Stimulated activated CD4-positive, alpha-beta T cell treated with anti-CD3 and anti-CD28 coated beads, Interleukin-4, amount 100 ng/mL, for 48 hours (primary cell): ENCODE data around the gene PTPN12.
"Not testable (repeated sequence)": the region's sequence is repeated elsewhere in the genome, so short reads cannot be mapped to it uniquely, and the experiment has no call there.

Experiments
- DNase-seq, 2 donors: peaks; one replicate each; pipeline ENCODE4 v3.0.0-alpha.2; 2020; ENCODE audit warnings: low read depth in 2 of 2

The PTPN12 gene

GRCh38 chr7:77537136-77537777, at the start of gene PTPN12:
PTPN12 (plus strand) TSS chr7:77537295; CDS start chr7:77537547, 252 bp downstream.
- peak in 1 of 2 donors; percentile 47 for DNase-seq

GRCh38 chr7:77488986-77489385, 48.1 kb upstream of the PTPN12 start:
- DNase-seq, result no peak

GRCh38 chr7:77497079-77497478, 40.0 kb upstream of the PTPN12 start:
- DNase-seq, result no peak

GRCh38 chr7:77498659-77499379, 38.3 kb upstream of the PTPN12 start:
- DNase-seq, result no peak

GRCh38 chr7:77501192-77501515, 35.9 kb upstream of the PTPN12 start:
- no peak for DNase-seq

- DNase-seq, result no peak
Measured at GRCh38 chr7:77504951-77505350, 32.1 kb upstream of the PTPN12 start.

- DNase-seq, result no peak
Measured at GRCh38 chr7:77506899-77507298, 30.2 kb upstream of the PTPN12 start.

GRCh38 chr7:77513002-77513670, 24.0 kb upstream of the PTPN12 start:
- not testable (repeated sequence) for DNase-seq

- DNase-seq, result no peak
Measured at GRCh38 chr7:77516085-77516484, 21.0 kb upstream of the PTPN12 start.

- DNase-seq, result no peak
Measured at GRCh38 chr7:77520261-77520660, 16.8 kb upstream of the PTPN12 start.

- not testable (repeated sequence) for DNase-seq
Measured at GRCh38 chr7:77521537-77521936, 15.6 kb upstream of the PTPN12 start.

GRCh38 chr7:77524731-77525130, 12.4 kb upstream of the PTPN12 start:
- no peak for DNase-seq

- DNase-seq, result no peak
Measured at GRCh38 chr7:77525231-77525630, 11.9 kb upstream of the PTPN12 start.

- no peak for DNase-seq
Measured at GRCh38 chr7:77528368-77528767, 8.7 kb upstream of the PTPN12 start.

- DNase-seq, result no peak
Measured at GRCh38 chr7:77529279-77529678, 7.8 kb upstream of the PTPN12 start.

GRCh38 chr7:77531038-77531437, 6.1 kb upstream of the PTPN12 start:
- DNase-seq, result no peak

GRCh38 chr7:77532247-77532646, 4.8 kb upstream of the PTPN12 start:
- no peak for DNase-seq

GRCh38 chr7:77532732-77533131, 4.4 kb upstream of the PTPN12 start:
- not testable (repeated sequence) for DNase-seq

- DNase-seq, result not testable (repeated sequence)
Measured at GRCh38 chr7:77534046-77534445, 3.0 kb upstream of the PTPN12 start.

- DNase-seq, result no peak
Measured at GRCh38 chr7:77536017-77536412, 1.1 kb upstream of the PTPN12 start.

- peak; percentile 97 to 98 for DNase-seq
Measured at GRCh38 chr7:77536413-77537135, 521 bp upstream of the PTPN12 start.

GRCh38 chr7:77537778-77538280, 734 bp downstream of the PTPN12 start:
- peak; percentile 17 to 24 for DNase-seq
